ENCODE data around the gene SERTAD4.
"Not testable (repeated sequence)": the region's sequence is repeated elsewhere in the genome, so short reads cannot be mapped to it uniquely, and the experiment has no call there.

DNA sequence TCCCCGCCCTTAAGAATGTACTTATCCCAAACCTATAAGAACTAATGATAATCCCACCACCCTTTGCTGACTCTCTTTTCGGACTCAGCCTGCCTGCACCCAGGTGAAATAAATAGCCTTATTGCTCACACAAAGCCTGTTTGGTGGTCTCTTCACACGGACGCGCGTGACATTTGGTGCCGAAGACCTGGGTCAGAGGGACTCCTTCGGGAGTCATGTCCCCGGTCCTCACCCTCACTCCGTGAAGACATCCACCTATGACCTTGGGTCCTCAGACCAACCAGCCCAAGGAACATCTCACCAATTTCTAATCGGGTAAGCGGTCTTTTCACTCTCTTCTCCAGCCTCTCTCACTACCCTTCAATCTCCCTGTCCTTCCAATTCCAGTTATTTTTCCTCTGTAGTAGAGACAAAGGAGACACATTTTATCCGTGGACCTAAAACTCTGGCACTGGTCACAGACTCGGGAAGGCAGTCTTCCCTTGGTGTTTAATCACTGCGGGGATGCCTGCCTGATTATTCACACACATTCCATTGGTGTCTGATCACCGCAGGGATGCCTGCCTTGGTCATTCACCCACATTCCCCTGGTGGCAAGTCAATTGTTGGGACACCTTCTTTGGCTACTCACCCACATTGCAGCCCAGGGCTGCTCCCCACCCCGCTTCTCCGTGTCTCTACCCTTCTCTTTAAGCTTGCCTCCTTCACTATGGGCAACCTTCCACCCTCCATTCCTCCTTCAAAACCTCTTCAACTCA is 44.6 kb upstream of the SERTAD4 start:
- TF ChIP-seq, protein P1, sequence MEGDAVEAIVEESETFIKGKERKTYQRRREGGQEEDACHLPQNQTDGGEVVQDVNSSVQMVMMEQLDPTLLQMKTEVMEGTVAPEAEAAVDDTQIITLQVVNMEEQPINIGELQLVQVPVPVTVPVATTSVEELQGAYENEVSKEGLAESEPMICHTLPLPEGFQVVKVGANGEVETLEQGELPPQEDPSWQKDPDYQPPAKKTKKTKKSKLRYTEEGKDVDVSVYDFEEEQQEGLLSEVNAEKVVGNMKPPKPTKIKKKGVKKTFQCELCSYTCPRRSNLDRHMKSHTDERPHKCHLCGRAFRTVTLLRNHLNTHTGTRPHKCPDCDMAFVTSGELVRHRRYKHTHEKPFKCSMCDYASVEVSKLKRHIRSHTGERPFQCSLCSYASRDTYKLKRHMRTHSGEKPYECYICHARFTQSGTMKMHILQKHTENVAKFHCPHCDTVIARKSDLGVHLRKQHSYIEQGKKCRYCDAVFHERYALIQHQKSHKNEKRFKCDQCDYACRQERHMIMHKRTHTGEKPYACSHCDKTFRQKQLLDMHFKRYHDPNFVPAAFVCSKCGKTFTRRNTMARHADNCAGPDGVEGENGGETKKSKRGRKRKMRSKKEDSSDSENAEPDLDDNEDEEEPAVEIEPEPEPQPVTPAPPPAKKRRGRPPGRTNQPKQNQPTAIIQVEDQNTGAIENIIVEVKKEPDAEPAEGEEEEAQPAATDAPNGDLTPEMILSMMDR (IDR thresholded peaks at IDR 0.05): not testable (repeated sequence)
- TF ChIP-seq POLR2A (IDR thresholded peaks at IDR 0.05): not testable (repeated sequence)

Measured in uterus (tissue), 2 donors.